Measurements from ENCODE around the gene CBX4.

CBX4 gene

DNA sequence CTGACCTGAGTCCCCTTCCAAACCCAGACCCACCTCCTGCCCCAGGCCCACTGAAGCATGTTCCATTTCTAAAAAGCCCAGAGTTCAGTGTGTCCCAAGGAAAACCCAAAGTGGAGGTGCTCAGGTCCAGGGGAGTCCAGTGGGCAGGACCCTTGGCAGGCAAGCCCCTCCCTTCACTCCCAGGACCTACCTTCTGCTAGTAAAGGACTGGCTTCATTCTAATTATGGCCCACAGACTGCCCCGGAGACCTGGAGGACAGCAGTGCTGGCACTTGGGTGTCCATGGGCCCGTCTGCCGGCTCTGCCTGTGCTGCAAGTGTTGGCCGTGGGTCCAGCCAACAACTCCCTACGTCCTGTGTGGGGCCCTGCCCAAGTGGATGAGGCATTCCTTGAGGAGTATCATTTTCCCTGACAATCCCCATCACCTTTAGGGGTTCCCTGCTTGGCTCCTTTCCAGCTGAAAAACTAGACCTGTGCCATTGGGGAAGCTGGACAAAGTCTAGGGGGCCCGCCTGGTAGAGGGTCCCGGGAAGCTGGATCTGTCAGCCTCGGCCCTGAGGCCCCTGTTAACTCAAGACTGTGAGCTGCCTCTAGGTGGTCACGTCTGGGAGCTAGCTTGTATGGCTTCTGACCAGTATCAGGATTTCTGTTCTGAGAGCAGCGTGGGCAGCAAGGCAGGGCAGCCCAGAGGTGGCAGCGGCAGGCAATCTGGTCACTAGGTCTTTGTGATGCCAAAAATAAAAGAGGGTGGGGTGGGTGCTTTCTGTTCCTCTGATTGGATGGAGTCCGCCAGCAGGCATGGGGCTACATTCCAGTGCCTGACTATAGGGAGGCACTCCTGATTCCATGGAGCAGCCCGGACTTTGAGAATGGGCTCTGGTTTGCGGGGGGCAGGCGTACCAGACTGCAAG lies 53.1 kb downstream of the CBX4 start:
- DNase-seq (ENCODE audit: low read depth in 2 of 2), result no peak

DNA sequence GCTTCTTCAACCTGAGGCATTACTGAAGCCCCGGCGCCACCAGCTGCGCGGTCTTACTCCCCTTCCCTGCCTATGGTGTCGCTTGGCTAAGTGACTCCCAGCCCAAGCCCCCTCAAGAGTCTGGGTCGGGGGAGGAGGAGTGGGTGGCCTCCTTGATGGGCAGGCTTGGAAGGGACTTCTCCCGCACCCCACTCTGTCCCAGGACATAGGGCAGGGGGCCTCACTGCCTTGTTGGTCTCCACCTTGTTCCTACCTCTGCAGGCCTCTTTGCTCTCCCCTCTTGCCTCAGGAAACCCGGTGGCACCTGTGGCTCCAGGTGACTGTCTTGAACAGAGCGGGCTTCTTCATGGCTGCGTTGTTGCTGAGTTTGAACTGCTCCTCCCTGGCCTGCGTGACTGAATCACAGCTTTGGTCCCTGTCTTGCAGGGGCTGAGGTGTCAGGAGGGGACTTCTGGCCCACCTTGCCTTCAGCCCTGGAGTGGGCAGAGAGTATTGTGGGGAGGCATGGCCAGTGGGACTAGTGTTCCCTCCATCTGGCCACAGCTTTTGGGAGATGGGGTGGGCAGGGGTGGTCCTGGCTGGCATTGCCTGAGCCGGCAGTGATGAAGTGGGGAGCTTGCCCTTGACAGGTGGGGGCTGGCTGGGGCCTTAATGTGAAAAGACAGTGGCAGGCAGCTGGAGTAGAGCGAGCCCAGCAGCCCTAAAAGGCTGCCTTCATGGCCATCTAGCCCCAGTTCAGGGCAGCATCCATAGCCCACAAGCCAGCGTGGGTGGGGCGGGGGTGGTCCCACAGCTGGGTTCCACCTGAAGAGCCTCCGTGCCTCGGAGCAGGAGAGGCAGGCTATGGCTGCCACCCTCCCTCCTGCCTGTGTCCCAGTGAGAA lies 54.0 kb downstream of the CBX4 start:
- no peak for DNase-seq (ENCODE audit: low read depth in 2 of 2)

DNA sequence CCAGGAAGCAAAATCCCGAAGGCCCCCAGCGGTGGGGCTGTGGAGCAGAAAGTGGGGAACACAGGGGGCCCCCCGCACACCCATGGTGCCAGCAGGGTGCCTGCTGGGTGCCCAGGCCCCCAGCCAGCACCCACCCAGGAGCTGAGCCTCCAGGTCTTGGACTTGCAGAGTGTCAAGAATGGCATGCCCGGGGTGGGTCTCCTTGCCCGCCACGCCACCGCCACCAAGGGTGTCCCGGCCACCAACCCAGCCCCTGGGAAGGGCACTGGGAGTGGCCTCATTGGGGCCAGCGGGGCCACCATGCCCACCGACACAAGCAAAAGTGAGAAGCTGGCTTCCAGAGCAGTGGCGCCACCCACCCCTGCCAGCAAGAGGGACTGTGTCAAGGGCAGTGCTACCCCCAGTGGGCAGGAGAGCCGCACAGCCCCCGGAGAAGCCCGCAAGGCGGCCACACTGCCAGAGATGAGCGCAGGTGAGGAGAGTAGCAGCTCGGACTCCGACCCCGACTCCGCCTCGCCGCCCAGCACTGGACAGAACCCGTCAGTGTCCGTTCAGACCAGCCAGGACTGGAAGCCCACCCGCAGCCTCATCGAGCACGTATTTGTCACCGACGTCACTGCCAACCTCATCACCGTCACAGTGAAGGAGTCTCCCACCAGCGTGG lies 54.8 kb downstream of the CBX4 start:
- no peak for DNase-seq (ENCODE audit: low read depth in 2 of 2)

DNA sequence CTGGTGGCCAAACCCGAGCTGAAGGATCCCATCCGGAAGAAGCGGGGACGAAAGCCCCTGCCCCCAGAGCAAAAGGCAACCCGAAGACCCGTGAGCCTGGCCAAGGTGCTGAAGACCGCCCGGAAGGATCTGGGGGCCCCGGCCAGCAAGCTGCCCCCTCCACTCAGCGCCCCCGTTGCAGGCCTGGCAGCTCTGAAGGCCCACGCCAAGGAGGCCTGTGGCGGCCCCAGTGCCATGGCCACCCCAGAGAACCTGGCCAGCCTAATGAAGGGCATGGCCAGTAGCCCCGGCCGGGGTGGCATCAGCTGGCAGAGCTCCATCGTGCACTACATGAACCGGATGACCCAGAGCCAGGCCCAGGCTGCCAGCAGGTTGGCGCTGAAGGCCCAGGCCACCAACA lies 55.3 kb downstream of the CBX4 start:
- DNase-seq (ENCODE audit: low read depth in 2 of 2), result no peak
